HG03432 (cell line): Measurements from ENCODE around the gene FBXW7.
A peak's percentile ranks its signal among the peaks of the same experiment; 100 is the strongest.

Experiments used
- ATAC-seq: cut with Tn5 transposase; IDR thresholded peaks from one replicate; pipeline ENCODE4 v1.9.1; 2021; ENCODE audit warnings: mild to moderate bottlenecking, moderate library complexity; ENCODE audit not compliant: unreplicated experiment

Gene FBXW7

DNA sequence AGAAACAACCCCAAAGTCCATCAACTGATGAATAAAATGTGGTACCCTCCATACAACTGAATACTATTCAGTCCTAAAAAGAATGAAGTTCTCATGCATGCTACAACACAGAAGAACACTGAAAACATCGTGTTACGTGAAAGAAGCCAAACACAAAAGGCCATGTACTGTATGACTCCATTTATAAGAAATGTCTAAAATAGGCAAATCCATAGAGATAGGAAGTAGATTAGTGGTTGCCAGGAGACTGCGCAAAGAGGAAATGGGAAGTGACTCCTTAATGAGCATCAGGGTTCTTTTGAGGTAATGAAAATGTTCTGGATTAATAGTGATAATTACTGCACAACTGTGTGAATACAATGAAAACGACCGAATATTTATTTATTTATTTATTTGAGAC, 23.4 kb downstream of the FBXW7 start:
- no peak for ATAC-seq

DNA sequence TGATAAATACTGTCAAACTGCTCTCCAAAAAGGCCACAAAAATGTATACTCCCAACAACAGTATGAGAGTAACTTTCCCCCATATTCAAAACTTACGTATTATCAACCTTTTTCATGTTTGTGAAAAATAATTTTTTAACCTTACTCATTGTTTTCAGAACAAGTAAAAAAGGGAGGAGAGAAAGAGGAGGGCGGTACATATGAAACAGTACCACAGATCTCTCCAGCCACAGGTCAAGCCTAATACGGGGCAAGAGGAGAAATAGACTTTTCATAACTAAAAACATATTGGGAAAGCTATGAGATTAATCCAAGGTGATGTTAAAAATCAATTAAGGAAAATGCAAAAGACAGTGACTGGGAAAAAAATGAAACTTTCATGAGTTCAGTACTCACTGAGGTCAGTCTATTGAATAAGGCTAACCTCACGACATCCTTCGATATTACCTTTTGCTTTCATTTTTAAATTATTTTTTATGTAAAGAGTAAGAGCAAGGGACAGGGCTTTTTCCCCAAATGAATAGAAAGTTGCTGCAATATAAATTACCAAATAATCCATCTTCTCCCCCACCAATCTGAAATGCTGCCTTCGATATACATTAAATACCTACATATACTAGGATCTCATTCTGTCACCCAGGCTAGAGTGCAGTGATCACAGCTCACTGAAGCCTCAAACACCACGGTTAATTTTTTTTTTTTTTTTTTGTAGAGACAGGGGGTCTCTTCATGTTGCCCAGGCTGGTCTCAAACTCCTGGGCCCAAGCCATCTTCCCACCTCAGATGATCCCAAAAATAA, 25.3 kb downstream of the FBXW7 start:
- peak; percentile 60 for ATAC-seq

DNA sequence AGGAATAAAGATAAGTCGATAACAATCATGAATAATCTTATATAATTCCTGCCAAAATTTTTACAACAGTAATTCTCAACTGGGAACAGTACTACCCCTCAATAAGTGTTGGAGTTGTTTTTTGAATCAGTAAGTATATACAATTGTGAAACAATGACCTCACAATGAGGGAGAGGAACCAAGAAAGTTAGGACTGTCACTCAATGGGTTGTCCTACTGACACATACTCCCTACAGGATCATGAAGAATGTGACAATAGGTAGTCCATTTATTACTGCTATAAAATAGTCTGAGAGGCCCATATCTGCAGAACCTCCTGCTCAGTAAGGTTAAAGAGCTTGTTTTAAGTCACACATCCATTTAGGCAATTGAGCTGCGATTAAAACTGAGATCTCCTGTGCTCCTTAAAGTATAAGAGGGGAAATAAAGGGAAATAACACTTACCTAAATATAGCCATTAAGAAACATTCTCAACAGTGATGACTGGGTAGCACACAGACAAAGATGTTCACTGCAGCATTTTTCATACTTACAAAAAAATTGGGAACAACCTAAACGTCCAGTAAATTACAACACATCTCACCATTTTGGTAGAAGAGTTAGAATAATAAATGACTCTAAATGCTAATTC, 26.2 kb downstream of the FBXW7 start:
- peak; percentile 38 for ATAC-seq

DNA sequence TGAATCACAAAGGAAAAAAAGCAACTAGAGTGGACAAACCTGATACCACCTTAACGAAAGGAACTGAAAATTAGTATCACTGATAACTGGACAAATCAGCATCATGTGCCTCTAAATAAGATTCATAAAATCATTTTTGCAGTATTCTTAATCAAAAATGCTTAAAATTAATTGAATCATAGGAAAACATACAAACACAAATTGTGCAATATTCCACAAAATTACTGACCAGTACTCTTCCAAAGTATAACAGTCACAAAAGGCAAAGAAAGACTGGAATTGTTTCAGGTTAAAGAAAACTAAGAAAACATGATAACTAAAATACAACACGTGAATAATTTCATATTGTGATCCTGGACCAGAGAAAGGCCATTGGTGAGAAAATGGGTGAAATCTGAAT, 27.1 kb downstream of the FBXW7 start:
- no peak for ATAC-seq

DNA sequence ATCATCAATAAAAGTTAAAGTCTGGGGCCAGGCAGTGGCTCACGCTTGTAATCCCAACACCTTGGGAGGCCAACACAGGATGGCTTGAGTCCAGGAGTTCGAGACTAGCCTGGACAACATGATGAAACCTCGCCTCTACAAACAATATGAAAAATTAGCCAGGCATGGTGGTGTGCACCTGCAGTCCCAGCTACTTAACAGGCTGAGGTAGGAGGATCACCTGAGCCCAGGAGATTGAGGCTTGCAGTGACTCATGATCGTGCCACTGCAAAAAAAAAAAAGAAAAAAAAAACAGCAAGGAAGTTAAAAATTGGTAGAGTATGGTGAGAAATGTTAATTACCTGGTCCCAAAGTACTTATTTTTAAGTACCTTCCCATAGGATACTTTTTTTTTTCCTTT, 27.5 kb downstream of the FBXW7 start:
- ATAC-seq = no peak

DNA sequence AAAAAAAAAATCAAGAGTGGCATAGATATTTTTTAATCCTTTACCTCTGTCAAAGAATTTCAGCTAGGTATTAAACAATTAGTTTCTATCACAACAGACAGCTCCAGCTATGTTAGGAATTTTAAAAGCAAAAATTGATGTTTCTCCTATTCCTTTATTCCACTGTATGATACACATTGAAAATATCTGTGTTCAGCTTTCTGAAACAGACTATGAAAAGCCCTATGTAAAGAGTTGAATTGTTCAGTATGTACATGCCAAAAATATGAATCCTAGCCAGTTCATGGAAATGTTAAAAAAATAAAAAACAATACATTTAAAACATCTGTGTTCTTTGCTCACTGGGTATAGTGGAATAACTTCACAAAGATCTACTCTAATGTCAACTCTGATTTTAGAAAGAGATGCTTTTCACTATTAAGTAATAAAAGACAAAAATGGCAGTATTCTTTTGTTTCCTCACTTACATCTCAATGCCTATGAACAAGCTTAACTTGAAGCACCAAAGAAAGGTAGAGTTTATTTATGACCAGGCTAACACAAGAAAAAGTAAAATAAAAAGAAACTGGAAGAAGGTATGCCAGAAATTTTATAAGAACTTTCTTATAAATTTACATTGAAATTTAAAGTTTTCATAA, 32.1 kb downstream of the FBXW7 start:
- ATAC-seq = no peak

DNA sequence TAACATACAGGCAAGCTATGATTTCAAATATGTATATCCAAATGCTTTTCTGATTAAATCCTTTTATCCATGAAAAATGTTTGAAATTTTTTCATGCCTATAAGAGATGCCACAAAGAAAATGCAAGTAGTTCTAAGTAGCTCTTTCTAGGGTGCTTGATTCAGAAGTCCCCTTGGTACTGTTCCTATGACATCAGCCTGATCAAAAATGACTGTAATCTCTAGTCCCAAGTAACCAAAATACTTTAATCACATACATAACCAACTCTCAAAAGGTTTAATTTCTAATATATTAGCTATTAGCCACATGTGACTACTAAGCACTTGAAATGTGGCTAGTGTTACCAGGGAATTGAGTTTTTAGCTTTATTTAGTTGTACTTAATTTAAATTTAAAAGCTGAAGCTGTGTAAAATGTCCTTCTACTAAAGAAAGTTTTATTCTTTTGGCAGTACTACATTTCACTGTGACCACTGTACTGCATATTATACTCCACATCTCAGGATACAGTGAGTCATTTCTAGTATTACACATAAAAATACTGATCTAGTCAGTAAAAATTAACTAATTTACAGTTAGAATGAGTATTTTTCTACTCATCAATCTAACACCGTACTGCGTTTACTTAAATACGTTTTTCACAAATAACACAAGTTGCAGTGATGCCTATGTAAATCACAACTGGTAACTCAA, 33.9 kb downstream of the FBXW7 start:
- ATAC-seq = peak; percentile 59

DNA sequence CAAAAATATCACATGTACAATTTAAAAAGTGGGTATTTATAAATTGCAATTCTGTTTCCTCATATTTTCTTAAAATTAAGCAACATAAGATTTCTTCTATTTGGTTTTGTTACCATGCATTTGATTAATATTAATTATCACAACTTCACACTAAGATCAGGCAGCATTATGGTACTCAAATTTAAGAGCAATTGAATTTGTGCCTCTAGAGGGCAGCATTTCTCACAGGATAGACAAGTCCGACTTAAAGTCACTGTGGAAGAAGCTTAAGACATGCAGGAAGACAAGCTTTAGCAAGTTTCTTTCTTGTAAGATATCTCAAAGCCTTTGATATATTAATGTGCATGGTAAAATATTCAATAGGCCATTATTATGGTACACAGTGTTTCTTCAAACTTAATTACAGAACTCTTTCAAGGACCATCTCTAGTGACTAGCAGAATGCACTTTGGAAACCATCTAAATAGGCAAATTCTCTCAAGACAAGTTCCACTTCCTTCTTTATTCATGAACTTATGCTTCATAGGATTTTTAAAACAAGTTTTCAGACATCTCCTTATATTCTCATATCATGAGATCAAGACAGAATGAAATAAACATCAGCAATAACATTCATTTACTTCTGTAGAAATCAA, 35.0 kb downstream of the FBXW7 start:
- peak; percentile 68 for ATAC-seq

DNA sequence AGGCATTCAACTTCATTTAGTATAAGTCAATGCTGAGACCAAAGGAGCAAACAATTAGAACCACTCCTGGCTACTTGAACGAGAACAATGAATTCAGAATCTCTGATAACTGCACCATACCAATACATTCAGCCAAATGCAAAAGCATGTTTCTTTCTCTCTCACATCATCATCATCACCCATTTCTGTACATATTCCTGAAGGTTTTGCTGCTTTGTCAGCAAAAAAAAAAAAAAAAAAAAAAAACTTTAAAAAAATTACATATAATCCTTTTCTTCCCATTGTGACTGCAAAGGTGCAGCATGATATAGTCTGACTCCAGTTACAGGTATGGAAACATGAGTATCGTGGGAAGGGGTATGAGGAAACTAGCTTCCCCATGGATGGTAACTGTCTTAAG, 35.6 kb downstream of the FBXW7 start:
- ATAC-seq = no peak

DNA sequence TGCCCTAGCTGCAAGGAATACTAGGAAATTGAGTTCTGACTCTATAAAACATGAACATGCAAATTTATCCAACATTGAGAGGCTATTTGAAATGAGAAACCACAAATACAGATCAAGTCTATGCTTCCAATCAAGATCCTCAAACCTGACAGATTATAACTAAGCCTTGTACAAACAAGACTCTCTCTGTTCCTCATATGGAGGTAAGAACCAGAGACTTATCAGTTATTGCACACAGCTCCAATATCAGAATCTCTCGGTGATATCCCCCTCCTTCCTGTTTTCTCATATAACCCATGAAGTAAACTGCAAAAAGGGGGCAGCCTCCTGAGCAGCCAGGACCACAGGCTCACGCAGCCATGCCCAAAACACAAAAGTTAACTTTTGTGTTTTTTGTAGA, 36.5 kb downstream of the FBXW7 start:
- no peak for ATAC-seq

DNA sequence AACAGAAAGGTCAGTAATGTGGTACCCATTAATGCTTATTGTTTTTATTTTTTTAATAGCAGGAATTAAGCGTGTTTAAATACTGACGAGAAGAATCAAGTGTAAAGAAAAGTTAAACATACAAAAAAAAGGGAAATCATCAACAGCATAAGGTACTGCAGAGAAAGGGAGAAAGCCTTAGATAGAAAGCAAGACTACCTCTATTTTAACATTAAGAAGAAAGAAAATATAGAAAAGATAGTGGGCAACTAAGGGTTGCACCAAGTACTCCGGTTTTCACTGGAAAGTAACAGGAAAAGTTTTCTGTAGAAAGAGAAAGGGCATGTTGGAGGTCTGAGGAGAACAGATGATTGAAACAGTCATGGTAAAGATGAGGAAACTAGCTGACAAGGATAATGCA, 41.9 kb downstream of the FBXW7 start:
- ATAC-seq = no peak

DNA sequence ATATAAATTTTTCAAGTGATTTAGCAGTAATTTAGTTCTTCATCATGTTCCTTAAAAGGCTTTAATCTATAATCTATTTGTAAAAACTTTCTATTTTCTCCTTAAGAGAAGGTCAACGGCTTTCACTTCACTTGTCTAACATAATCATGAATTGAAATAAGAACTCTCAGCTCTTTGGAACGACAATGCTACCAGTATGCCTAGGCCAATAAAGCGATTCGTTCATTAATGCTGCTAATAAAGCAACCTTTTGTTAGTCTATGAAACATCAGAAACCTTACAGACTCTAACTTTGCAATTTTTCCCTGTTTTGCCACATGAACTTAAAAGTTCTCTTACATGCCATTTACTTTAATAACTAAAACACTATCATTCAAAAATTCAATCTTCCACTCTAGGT, 47.6 kb downstream of the FBXW7 start:
- ATAC-seq = no peak

DNA sequence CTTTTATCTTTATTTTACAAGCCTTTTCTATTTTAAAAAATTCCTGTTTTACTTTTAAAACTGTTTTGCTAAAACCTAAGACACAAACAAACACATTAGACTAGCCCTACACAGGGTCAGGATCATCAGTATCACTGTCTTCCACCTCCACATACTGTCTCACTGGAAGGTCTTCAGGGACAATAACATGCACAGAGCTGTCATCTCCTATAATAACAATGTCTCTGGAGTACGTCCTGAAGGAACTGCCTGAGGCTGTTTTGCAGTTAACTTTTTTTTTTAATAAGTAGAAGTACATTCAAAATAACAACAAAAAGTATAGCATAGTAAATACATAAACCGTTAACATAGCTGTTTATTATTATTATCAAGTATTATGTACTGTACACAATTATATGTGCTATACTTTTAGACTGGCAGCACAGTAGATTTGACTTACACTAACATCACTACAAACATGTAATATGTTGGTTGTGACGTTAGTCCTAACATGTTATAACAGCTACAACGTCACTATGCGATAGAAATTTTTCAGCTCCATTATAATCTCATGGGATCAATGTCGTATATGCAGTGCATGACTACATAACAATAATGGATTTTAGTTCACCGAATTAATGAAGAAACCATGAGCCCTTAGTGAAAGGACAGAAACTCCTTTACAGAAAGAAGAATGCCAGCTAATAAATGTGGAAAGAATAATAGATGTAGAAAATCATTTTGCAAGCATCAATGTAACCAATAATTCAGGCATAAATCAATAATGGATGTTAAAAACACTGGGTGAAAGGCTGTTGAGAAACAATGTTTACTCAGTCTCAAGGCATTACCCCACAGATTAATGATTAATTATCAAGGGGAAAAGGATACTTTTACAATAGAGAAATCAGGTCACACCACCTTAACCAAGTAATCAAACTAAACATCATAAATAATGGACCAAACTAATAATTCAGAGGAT, 49.2 kb downstream of the FBXW7 start:
- ATAC-seq = no peak

DNA sequence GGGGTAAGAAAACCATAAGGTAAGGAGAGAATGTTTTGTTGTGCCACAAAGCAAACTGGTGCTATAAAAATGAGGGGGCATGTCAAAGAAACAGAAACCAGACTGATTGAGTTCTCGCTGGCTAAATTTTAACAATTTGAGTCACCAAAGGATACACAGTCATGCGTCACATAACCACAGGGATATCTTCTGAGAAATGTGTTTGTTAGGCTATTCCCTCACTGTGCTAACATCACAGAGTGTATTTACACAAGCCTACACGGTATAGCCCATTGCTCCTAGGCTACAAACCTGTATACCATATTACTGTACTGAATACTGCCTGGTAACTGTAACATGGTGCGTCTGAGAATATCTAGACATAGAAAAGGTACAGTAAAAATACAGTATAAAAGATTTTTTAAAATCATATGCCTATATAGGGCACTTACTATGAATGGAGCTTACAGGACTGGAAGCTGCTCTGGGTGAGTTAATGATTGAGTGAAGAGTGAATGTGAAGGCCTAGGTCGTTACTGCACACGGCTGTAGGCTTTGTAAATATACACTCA, 50.1 kb downstream of the FBXW7 start:
- ATAC-seq = peak; percentile 96

DNA sequence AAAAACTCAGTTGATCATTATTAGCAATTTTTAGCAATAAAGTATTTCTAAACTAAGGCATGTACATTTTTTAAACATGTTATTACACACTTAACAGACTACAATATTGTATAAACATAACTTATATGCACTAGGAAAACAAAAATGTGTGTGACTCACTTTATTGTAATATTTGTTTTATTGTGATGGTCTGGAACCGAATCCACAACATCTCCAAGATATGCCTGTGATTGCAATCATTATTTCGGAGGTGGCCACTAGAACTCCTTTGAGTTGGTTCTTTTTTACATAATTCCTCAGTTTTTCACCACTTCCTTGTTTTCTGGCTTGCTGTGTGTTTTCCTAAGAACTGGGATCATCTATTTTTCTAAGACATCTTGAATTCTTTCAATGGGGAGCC, 53.7 kb downstream of the FBXW7 start:
- no peak for ATAC-seq

DNA sequence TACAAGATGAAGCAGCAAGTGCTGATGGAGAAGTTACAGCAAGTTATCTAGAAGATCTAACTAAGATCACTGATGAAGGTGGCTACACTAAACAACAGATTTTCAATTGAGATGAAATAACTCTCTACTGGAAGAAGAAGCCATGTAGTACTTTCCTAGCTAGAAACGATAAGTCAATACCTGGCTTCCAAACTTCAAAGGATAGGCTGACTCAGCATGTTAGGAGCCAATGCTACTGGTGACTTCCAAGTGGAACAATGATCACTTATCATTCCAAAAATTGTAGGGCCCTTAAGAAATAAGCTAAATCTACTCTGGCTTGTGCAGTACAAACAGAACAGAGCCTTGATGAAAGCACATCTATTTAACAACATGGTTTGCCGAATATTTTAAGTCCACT, 55.0 kb downstream of the FBXW7 start:
- no peak for ATAC-seq

DNA sequence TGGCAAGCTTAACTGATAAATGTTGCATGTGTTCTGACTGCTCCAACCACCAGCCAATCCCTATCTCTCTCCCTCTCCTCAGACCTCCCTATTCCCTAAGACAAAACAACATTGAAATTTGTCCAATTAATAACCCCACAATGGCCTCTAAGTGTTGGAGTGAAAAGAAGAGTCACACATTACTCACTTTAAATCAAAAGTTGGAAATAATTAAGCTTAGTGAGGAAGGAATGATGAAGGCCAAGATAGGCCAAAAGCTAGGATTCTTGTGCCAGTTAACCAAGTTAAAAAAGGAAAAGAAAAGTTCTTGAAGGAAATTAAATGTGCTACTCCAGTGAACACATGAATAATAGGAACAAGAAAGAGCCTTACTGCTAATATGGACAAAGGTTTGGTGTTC, 55.6 kb downstream of the FBXW7 start:
- ATAC-seq = no peak

DNA sequence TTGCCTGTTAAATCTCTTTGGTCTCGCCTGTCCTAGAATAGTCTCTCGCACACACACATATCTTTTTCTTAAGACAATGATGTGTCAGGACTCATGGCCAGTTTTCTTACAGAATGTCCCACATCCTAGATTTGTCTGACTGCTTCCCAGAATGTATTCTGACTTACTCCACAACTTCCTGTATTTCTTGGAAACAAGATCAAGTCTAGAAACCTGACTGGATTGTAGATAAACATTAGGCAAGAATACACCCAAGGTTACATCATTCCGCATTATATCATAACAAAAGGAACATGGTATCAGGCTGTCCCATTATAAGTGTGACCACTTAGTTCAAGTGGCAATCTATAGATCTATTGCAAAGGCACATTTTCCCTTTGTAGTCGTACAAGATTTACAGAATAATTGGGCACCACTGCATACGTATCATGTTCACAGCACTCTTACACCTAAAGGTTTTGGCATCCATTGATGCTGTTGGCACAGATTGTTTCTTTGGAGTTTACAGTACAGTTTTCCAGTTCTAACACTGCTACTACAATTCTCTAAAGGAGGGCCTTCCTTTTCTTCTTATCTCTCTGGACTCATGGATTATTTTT, 56.4 kb downstream of the FBXW7 start:
- ATAC-seq = no peak

DNA sequence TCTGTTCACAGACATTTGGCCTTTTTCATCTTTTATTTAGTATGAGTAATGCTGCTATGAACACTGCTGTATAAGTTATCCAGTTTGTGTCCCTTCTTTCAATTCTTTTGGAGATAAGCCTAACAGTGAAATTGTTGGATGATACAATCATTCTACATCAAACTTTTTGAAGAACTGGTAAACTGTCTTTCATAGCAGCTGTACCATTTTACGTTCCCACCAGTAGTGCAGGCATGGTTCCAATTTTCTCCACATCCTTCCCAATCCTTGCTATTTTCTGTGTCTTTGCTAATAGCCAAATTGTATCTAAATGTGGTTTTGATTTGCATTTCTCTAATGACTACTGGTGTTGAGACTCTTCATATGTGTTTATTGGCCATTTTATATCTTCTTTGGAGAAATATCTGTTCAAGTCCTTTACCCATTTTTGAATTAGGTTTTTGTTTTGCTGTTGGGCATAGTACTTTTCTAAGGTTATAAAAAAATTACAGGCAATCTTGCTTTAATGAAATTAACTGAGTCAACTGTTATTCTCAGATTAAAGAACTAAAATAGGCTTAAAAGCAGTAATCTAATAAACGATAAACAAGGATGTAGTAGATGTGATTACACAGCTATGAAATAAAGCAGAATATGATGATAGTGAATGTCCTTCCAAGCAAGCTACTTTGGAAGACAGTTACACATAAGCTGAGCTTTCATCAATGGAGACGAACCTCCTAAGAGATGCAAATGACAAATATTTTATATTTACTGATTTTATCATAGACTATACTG, 57.2 kb downstream of the FBXW7 start:
- no peak for ATAC-seq
